NCI-H526 treated with DMSO at 0.1 percent for 48 hours (cell line): ENCODE measurements around the gene PLPP7.
"Not testable (repeated sequence)": the region's sequence is repeated elsewhere in the genome, so short reads cannot be mapped to it uniquely, and the experiment has no call there.

ENCODE experiments used
- DNase-seq: peaks from one replicate; lab custom pipeline; 2025; lab: John Stamatoyannopoulos, UW

Gene PLPP7

GRCh38 chr9:131266266-131267229 is 23.0 kb upstream of the PLPP7 start:
- DNase-seq: no peak

GRCh38 chr9:131270171-131271015 is 19.1 kb upstream of the PLPP7 start:
- DNase-seq: no peak

- not testable (repeated sequence) for DNase-seq
Observed at GRCh38 chr9:131271016-131271273, 18.6 kb upstream of the PLPP7 start.

GRCh38 chr9:131271506-131271931 is 18.0 kb upstream of the PLPP7 start:
- no peak for DNase-seq

GRCh38 chr9:131272212-131272611 is 17.3 kb upstream of the PLPP7 start:
- no peak for DNase-seq

GRCh38 chr9:131273146-131273855 is 16.2 kb upstream of the PLPP7 start:
- DNase-seq: no peak

GRCh38 chr9:131273856-131274673 is 15.5 kb upstream of the PLPP7 start:
- no peak for DNase-seq

- no peak for DNase-seq
Observed at GRCh38 chr9:131274674-131275331, 14.7 kb upstream of the PLPP7 start.

- no peak for DNase-seq
Observed at GRCh38 chr9:131275332-131276093, 14.0 kb upstream of the PLPP7 start.

GRCh38 chr9:131276094-131276888 is 13.2 kb upstream of the PLPP7 start, which contains the start of gene FAM78A:
TSS of gene FAM78A (minus strand) at chr9:131276510. CDS start at chr9:131276179, 331 bp downstream.
- DNase-seq: no peak

- no peak for DNase-seq
Observed at GRCh38 chr9:131276891-131277286, 12.6 kb upstream of the PLPP7 start.

GRCh38 chr9:131277287-131277909 is 12.1 kb upstream of the PLPP7 start:
- no peak for DNase-seq

GRCh38 chr9:131277910-131278701 is 11.4 kb upstream of the PLPP7 start:
- DNase-seq: peak; percentile 54

GRCh38 chr9:131278702-131279111 is 10.8 kb upstream of the PLPP7 start:
- DNase-seq: no peak

- DNase-seq: no peak
Observed at GRCh38 chr9:131279196-131279862, 10.2 kb upstream of the PLPP7 start.

GRCh38 chr9:131279863-131280570 is 9.5 kb upstream of the PLPP7 start:
- no peak for DNase-seq

GRCh38 chr9:131280660-131281059 is 8.9 kb upstream of the PLPP7 start:
- no peak for DNase-seq
